GM21390 (cell line): ENCODE measurements around the gene DNAI2.
"Not testable (repeated sequence)": the region's sequence is repeated elsewhere in the genome, so short reads cannot be mapped to it uniquely, and the experiment has no call there.

Source experiments
- ATAC-seq: cut with Tn5 transposase; IDR thresholded peaks from one replicate; pipeline ENCODE4 v1.9.1; 2021; ENCODE audit not compliant: unreplicated experiment

DNAI2 gene

DNA sequence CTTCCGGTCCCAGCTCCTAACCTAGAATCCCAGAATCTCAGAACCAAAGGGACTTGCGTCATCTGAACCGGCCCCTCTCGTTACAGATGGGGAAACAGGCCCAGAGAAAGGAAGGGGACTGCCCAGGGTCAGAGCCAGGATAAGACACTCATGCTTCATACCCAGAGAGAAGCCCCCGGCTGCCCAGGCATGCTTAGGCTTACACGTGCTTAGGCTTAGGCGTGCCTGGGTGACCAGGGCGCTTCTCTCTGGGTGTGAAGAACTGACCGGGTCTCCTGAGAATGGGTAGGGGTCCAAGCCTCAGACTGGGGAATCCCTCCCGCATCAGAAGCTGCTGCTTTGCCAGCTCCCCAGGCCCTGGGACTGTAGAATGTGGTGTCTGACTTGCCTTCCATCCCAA lies 29.9 kb upstream of the DNAI2 start:
- no peak for ATAC-seq

DNA sequence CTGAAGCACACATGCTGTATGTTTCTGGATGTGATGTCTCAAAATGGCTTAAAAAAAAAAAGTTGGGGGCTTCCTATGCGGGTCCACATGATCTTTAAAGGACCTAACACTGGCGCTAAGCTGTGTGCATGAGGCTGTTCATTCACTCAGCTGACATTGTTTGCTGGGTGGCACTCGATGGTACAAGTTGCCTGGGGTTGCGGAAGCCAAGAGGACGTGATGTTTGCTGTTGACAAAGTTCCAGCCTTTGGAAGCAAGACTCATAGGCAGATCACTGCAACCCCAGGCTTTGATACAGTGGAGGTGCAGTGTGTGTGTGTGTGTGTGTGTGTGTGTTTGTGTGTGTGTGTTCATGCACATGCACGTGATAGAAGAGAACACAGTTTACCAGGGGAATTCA lies 29.5 kb upstream of the DNAI2 start:
- ATAC-seq, result no peak

GRCh38 chr17:74245145-74245831 lies 28.7 kb upstream of the DNAI2 start:
- no peak for ATAC-seq

- ATAC-seq, result no peak
Observed at GRCh38 chr17:74245871-74246270, 28.2 kb upstream of the DNAI2 start.

GRCh38 chr17:74249590-74250270 lies 24.3 kb upstream of the DNAI2 start:
- ATAC-seq, result no peak

- ATAC-seq, result no peak
Observed at GRCh38 chr17:74250324-74250995, 23.6 kb upstream of the DNAI2 start.

- ATAC-seq, result no peak
Observed at GRCh38 chr17:74251051-74251450, 23.0 kb upstream of the DNAI2 start.

GRCh38 chr17:74251569-74251968 lies 22.5 kb upstream of the DNAI2 start:
- ATAC-seq, result no peak

- no peak for ATAC-seq
Observed at GRCh38 chr17:74252211-74252610, 21.8 kb upstream of the DNAI2 start.

DNA sequence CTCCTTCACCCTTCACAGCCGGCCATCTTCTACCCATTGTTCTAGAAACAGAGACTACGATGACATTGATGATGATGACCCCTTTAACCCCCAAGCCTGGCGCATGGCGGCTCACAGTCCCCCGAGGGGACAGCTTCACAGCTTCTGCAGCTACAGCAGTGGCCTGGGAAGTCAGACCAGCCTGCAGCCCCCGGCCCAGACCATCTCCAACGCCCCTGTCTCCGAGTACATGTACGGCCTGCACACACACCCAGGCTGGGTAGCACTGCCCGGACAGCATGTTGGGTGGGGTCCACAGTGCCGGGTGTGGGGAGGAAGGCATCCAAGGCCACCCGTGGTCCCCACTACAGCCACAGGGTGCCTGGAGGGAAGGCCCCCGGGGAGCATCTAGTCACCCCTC lies 21.0 kb upstream of the DNAI2 start:
- no peak for ATAC-seq

- no peak for ATAC-seq
Observed at GRCh38 chr17:74257311-74257710, 16.7 kb upstream of the DNAI2 start.

- ATAC-seq, result no peak
Observed at GRCh38 chr17:74259667-74260524, 14.1 kb upstream of the DNAI2 start.

- no peak for ATAC-seq
Observed at GRCh38 chr17:74260525-74260850, 13.5 kb upstream of the DNAI2 start.

GRCh38 chr17:74262601-74263000 lies 11.4 kb upstream of the DNAI2 start:
- no peak for ATAC-seq

- ATAC-seq, result not testable (repeated sequence)
Observed at GRCh38 chr17:74267054-74267453, 7.0 kb upstream of the DNAI2 start.

DNA sequence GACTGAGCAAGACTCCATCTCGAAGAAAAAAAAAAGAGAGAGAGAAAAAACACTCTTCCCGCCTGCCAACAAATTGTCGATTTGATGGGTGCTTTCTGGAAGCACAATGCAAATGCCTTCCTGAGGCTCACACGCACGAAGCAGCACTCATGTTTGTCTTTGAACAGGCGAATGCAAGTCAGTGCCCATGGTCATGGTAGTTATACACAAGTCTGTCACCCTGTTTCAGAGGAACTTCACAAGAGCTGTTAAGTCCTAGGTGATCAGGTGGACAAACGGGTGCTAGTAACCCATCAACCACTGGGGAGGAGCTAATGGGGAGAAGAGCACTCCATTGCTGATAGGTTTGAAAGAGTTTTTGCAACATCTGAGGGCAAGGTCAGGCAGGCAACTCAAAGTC lies 6.5 kb upstream of the DNAI2 start:
- no peak for ATAC-seq

DNA sequence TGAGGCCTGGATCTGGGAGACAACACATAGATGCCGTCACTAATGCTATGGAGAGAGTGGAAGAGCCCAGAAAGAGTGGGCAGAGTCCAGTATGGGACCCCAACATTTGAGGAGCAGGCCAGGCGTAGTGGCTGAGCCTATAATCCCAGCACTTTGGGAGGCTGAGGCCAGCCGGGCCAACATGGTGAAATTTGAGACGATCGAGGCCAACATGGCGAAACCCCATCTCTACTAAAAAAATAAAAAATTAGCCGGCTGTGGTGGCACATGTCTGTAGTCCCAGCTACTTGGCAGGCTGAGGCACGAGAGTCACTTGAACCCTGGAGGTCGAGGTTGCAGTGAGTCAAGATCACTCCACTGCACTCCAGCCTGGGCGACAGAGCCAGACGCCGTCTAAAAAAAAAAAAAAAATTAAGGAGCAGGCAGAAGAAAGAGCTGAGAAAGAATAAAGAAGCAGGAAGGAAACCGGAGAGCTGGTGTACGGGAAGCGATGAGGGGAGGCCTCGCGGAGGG lies 6.0 kb upstream of the DNAI2 start:
- ATAC-seq, result no peak

DNA sequence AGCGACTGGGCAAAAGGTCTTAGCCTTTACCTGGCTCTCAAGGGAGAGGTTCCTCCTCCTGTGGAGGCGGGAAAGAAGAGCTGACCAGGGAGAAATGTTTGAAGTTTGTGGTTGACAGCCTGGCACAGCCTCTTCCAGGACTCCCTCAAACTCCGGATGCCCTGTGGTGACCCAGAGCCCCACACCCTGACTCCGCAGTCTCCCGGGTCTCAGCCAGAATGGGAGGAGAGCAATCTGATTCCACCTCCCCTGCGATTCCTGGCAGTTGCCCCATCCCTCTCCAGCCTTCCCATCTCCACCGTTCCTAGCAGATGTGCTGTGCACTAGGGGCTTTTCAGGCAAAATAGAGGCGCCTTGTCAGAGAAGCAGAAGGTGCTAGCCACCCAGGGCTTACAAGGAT lies 5.5 kb upstream of the DNAI2 start:
- no peak for ATAC-seq

- no peak for ATAC-seq
Observed at GRCh38 chr17:74270333-74270732, 3.7 kb upstream of the DNAI2 start.

DNA sequence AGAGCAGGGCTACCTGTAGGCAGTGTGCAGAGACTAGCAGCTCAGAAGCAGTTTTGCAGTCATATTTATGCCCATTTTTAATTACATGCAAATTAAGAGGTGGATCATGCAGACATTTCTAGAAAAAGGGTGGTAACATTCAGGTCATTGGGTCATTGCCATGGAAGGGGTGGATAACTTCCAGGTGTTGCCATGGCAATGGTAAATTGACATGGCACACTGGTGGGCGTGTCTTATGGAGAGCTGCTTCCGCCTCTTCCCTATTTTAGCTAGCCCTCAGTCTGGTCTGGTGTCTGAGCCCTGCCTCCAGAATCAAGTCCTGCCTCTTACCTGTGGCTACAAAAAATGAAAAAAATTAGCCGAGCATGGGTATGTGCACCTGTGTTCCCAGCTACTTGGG lies 2.8 kb upstream of the DNAI2 start:
- no peak for ATAC-seq

DNA sequence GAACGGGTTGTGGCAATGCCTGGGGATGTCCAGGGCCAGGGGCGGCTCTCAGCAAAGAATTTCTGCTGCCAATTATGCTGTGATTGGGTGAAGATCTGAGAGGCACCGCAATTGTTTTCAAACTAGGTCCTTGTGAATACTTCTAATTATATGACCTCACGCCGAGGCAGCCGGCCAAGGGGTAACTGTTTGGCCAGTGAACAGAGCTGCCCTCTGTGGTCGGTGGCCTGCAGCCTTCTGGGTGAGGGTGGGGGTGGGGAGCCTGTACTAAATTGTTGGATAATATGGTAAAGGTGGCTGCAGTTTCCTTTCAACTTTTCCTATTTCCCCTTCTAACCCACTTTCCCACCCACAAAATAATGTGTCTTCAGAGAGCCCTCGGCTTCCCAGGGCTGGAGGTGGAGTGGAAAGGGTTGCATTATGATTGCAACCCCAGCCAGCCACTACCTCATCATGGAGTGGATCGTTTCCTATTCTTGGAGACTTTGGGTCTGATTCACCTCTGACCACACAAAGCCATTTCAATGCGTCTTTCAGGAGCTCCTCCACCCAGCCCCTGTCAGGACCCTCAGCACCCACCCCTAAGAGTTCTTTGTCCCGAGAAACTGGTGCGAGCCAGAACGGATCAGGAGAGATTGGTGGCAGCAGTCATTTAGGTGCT lies 2.0 kb upstream of the DNAI2 start:
- no peak for ATAC-seq
